H1 (cell line): ENCODE data around the gene SEC22C.

Experiments used
- PHF8 ChIP-seq: fragments of 200-600 bp; sonication (generic); conservative IDR thresholded peaks from 2 replicates; pipeline ENCODE4 v1.7.1; 2012; ENCODE audit warnings: low read depth, mild to moderate bottlenecking, inconsistent platforms, low read length, moderate library complexity
- YY1 ChIP-seq: IDR thresholded peaks from 2 replicates; pipeline ENCODE4 v1.6.1; 2011; ENCODE audit warnings: low read depth, mild to moderate bottlenecking, low read length

GRCh38 chr3:42590989-42591756, 9.4 kb upstream of the SEC22C start:
- no peak for TF ChIP-seq YY1
- TF ChIP-seq PHF8, result no peak
